ENCODE data around the gene ABHD10.

GRCh38 chr3:111947231-111947630 lies 31.6 kb upstream of the ABHD10 start:
- TF ChIP-seq CTCF (IDR thresholded peaks at IDR 0.05) (no peak), POLR2A (IDR thresholded peaks at IDR 0.05) (no peak)

Data from right lobe of liver (tissue), 4 donors.